ENCODE measurements around the gene RNASET2. TPM values are rescaled to one million over a fixed set of nuclear protein-coding genes. Genes with fewer than 3 reads are reported as not detected.

Gene RNASET2
- total and polyA plus RNA-seq, 2 of the 13 experiments (the other 11 are each of a cell fraction or from before 2014, with no cell fraction given), result 44.6 to 597 TPM

DNA sequence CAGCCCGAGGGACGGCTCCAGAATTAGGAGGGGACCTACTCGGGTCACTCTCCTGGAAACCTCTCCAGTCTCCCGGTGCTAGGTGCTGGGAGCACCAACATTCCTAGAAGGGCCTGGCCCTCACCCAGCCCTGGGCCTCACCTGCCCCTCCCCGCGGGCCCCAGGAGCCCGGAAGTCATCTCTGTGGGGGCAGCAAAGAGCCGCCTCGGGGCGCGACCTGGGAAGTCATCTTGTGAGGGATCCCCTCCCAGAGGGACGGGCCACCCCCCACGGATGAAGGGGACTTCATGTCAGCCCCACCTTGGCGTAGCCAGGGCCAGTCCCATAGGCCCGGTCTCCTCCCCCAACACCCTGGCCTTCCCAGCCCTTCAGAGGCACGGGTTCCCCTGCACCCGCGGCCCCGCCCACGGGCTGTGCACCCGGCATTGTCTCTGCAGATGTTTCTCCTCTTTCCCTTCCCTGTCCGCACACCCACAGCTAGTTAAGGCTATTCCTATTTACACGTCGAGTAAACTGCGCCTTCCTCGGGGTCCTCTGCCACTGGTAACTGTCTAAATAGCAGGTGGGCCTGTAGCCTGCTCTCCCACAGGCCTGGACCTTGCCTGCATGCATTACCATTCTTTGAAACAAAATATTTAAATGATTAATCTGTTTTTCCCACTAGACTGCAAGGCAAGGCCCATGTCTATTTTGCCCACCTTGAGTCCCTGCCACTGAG is 896 bp upstream of the RNASET2 start (continued):
- TF ChIP-seq, protein P1, sequence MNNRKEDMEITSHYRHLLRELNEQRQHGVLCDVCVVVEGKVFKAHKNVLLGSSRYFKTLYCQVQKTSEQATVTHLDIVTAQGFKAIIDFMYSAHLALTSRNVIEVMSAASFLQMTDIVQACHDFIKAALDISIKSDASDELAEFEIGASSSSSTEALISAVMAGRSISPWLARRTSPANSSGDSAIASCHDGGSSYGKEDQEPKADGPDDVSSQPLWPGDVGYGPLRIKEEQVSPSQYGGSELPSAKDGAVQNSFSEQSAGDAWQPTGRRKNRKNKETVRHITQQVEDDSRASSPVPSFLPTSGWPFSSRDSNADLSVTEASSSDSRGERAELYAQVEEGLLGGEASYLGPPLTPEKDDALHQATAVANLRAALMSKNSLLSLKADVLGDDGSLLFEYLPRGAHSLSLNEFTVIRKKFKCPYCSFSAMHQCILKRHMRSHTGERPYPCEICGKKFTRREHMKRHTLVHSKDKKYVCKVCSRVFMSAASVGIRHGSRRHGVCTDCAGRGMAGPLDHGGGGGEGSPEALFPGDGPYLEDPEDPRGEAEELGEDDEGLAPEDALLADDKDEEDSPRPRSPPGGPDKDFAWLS (CRISPR knock-in tag; IDR thresholded peaks at IDR 0.05; ENCODE audit: borderline replicate concordance), result no peak
- TF ChIP-seq ZNF446 (CRISPR knock-in tag; IDR thresholded peaks at IDR 0.05), result 0 out of 2 replicates have a peak, but pooled peaks have one; percentile 20
- TF ChIP-seq FOXO1 (CRISPR knock-in tag; IDR thresholded peaks at IDR 0.05), result peak; percentile 60; the same call in 1 of the 2 replicates
- TF ChIP-seq, protein P2, sequence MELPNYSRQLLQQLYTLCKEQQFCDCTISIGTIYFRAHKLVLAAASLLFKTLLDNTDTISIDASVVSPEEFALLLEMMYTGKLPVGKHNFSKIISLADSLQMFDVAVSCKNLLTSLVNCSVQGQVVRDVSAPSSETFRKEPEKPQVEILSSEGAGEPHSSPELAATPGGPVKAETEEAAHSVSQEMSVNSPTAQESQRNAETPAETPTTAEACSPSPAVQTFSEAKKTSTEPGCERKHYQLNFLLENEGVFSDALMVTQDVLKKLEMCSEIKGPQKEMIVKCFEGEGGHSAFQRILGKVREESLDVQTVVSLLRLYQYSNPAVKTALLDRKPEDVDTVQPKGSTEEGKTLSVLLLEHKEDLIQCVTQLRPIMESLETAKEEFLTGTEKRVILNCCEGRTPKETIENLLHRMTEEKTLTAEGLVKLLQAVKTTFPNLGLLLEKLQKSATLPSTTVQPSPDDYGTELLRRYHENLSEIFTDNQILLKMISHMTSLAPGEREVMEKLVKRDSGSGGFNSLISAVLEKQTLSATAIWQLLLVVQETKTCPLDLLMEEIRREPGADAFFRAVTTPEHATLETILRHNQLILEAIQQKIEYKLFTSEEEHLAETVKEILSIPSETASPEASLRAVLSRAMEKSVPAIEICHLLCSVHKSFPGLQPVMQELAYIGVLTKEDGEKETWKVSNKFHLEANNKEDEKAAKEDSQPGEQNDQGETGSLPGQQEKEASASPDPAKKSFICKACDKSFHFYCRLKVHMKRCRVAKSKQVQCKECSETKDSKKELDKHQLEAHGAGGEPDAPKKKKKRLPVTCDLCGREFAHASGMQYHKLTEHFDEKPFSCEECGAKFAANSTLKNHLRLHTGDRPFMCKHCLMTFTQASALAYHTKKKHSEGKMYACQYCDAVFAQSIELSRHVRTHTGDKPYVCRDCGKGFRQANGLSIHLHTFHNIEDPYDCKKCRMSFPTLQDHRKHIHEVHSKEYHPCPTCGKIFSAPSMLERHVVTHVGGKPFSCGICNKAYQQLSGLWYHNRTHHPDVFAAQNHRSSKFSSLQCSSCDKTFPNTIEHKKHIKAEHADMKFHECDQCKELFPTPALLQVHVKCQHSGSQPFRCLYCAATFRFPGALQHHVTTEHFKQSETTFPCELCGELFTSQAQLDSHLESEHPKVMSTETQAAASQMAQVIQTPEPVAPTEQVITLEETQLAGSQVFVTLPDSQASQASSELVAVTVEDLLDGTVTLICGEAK (IDR thresholded peaks at IDR 0.05), result no peak
- TF ChIP-seq, protein P2 (CRISPR knock-in tag; IDR thresholded peaks at IDR 0.05), result peak; percentile 84
- TF ChIP-seq, protein P3, sequence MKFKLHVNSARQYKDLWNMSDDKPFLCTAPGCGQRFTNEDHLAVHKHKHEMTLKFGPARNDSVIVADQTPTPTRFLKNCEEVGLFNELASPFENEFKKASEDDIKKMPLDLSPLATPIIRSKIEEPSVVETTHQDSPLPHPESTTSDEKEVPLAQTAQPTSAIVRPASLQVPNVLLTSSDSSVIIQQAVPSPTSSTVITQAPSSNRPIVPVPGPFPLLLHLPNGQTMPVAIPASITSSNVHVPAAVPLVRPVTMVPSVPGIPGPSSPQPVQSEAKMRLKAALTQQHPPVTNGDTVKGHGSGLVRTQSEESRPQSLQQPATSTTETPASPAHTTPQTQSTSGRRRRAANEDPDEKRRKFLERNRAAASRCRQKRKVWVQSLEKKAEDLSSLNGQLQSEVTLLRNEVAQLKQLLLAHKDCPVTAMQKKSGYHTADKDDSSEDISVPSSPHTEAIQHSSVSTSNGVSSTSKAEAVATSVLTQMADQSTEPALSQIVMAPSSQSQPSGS (CRISPR knock-in tag; IDR thresholded peaks at IDR 0.05), result 0 out of 2 replicates have a peak, but pooled peaks have one; percentile 16
- TF ChIP-seq, protein P4, sequence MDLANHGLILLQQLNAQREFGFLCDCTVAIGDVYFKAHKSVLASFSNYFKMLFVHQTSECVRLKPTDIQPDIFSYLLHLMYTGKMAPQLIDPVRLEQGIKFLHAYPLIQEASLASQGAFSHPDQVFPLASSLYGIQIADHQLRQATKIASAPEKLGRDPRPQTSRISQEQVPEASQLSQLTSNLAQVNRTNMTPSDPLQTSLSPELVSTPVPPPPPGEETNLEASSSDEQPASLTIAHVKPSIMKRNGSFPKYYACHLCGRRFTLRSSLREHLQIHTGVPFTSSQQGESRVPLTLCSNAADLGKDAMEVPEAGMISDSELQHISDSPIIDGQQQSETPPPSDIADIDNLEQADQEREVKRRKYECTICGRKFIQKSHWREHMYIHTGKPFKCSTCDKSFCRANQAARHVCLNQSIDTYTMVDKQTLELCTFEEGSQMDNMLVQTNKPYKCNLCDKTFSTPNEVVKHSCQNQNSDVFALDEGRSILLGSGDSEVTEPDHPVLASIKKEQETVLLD (CRISPR knock-in tag; IDR thresholded peaks at IDR 0.05; ENCODE audit: low read depth), result peak; percentile 42
- TF ChIP-seq TAF15 (IDR thresholded peaks at IDR 0.05; ENCODE audit: low read depth, low read length, poor library complexity, severe bottlenecking), result peak; percentile 77
- no peak for TF ChIP-seq FOXA1 (IDR thresholded peaks at IDR 0.05)
- TF ChIP-seq FOXA1 (CRISPR knock-in tag; IDR thresholded peaks at IDR 0.05), result no peak
- TF ChIP-seq, protein P5, sequence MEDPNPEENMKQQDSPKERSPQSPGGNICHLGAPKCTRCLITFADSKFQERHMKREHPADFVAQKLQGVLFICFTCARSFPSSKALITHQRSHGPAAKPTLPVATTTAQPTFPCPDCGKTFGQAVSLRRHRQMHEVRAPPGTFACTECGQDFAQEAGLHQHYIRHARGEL (CRISPR knock-in tag; IDR thresholded peaks at IDR 0.05), result no peak
- TF ChIP-seq ZNF747 (CRISPR knock-in tag; IDR thresholded peaks at IDR 0.05; ENCODE audit: borderline replicate concordance), result no peak; the same call in 1 of the 2 replicates
- TF ChIP-seq ZNF709 (CRISPR knock-in tag; IDR thresholded peaks at IDR 0.05), result peak; percentile 53; the same call in 1 of the 2 replicates
- TF ChIP-seq ZNF749 (CRISPR knock-in tag; IDR thresholded peaks at IDR 0.05; ENCODE audit: borderline replicate concordance), result no peak
- peak; percentile 97 for TF ChIP-seq PHF21A (CRISPR knock-in tag; IDR thresholded peaks at IDR 0.05)

Data from HepG2 (cell line).